ENCODE data around the gene LRRC8D. TPM values are rescaled to one million over a fixed set of nuclear protein-coding genes. Genes with fewer than 3 reads are reported as not detected.

LRRC8D gene
- total and polyA plus RNA-seq, 9 of the 15 experiments (the other 6 are each of a cell fraction or from before 2014, with no cell fraction given): 3.4 to 53.9 (median 15.9) TPM

DNA sequence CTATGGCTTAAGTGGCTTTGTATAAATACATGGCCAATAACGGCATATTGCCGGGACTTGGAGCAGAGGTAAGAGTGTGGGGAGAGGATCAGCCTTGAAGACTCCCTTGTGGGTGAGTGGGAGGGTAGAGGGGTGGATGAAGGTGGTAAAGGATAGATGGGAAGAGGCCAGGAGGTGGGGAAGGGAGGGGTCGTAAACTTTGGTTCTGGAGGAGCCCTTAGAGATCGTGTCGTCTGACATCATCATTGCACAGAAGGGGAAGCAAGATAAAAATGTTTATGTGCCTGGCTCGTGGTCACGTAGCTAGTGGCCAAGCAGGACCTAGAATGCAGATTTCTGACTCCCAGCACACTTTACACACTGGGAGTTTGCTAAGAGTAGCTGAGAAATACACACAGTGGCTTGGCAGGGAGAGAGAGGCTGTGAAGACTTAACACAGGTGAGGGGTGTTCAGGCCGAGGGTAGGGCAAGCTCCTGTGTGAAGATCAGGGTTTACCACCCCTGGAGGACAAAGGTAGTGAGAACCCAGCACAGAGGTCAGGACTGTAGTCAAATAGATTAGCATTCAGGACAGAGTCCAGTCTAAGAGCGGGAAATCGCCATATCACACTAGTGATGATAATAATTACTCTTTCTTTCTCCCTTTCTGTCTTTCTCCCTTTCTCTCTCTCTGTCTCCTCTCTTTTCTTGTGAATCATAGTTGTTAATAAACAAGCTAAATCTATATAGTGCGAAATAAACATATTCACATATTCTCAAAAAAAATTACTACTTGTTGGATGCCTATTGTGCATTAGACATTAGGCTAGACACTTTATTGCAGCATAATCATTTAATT lies 75.5 kb downstream of the LRRC8D start (continued):
- TF ChIP-seq, protein P1, sequence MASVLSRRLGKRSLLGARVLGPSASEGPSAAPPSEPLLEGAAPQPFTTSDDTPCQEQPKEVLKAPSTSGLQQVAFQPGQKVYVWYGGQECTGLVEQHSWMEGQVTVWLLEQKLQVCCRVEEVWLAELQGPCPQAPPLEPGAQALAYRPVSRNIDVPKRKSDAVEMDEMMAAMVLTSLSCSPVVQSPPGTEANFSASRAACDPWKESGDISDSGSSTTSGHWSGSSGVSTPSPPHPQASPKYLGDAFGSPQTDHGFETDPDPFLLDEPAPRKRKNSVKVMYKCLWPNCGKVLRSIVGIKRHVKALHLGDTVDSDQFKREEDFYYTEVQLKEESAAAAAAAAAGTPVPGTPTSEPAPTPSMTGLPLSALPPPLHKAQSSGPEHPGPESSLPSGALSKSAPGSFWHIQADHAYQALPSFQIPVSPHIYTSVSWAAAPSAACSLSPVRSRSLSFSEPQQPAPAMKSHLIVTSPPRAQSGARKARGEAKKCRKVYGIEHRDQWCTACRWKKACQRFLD (CRISPR knock-in tag; IDR thresholded peaks at IDR 0.05): no peak
- TF ChIP-seq SRSF7 (optimal IDR thresholded peaks at IDR 0.05; ENCODE audit: low read depth, low read length) (no peak), ZNF3 (CRISPR knock-in tag; IDR thresholded peaks at IDR 0.05) (no peak), SETDB1 (IDR thresholded peaks at IDR 0.05; ENCODE audit: low read length) (no peak), RBBP5 (IDR thresholded peaks at IDR 0.05; ENCODE audit: borderline replicate concordance, insufficient read depth, low read length, poor library complexity, severe bottlenecking) (peak; percentile 79), LEF1 (IDR thresholded peaks at IDR 0.05) (peak; percentile 93), CBX8 (IDR thresholded peaks at IDR 0.05; ENCODE audit: borderline replicate concordance, extremely low read depth, low read depth, low read length, poor library complexity, severe bottlenecking) (no peak), SMARCA5 (IDR thresholded peaks at IDR 0.05) (no peak), PHB2 (IDR thresholded peaks at IDR 0.05; ENCODE audit: low read depth) (peak; percentile 80), DMBX1 (CRISPR knock-in tag; IDR thresholded peaks at IDR 0.05; ENCODE audit: borderline replicate concordance) (peak; percentile 63; the same call in 1 of the 2 replicates), ZNF347 (CRISPR knock-in tag; IDR thresholded peaks at IDR 0.05; ENCODE audit: low read depth) (no peak), ZNF146 (CRISPR knock-in tag; IDR thresholded peaks at IDR 0.05; ENCODE audit: unreplicated experiment) (no peak), TARDBP (IDR thresholded peaks at IDR 0.05) (0 out of 2 replicates have a peak, but pooled peaks have one; percentile 76), SMARCE1 (IDR thresholded peaks at IDR 0.05) (peak; percentile 97), ZNF717 (CRISPR knock-in tag; IDR thresholded peaks at IDR 0.05) (peak; percentile 12; the same call in 1 of the 2 replicates), MAZ (CRISPR knock-in tag; conservative IDR thresholded peaks at IDR 0.05 in 1 of 2, IDR thresholded peaks at IDR 0.05 in 1 of 2) (peak; percentile 67 to 92), SRSF3 (IDR thresholded peaks at IDR 0.05; ENCODE audit: insufficient read depth, low read length) (no peak)
- TF ChIP-seq, protein P2, sequence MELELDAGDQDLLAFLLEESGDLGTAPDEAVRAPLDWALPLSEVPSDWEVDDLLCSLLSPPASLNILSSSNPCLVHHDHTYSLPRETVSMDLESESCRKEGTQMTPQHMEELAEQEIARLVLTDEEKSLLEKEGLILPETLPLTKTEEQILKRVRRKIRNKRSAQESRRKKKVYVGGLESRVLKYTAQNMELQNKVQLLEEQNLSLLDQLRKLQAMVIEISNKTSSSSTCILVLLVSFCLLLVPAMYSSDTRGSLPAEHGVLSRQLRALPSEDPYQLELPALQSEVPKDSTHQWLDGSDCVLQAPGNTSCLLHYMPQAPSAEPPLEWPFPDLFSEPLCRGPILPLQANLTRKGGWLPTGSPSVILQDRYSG (tag; conservative IDR thresholded peaks at IDR 0.05; ENCODE audit: low read depth): no peak
- TF ChIP-seq, protein P3, sequence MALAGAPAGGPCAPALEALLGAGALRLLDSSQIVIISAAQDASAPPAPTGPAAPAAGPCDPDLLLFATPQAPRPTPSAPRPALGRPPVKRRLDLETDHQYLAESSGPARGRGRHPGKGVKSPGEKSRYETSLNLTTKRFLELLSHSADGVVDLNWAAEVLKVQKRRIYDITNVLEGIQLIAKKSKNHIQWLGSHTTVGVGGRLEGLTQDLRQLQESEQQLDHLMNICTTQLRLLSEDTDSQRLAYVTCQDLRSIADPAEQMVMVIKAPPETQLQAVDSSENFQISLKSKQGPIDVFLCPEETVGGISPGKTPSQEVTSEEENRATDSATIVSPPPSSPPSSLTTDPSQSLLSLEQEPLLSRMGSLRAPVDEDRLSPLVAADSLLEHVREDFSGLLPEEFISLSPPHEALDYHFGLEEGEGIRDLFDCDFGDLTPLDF (CRISPR knock-in tag; IDR thresholded peaks at IDR 0.05): no peak
- TF ChIP-seq, protein P4, sequence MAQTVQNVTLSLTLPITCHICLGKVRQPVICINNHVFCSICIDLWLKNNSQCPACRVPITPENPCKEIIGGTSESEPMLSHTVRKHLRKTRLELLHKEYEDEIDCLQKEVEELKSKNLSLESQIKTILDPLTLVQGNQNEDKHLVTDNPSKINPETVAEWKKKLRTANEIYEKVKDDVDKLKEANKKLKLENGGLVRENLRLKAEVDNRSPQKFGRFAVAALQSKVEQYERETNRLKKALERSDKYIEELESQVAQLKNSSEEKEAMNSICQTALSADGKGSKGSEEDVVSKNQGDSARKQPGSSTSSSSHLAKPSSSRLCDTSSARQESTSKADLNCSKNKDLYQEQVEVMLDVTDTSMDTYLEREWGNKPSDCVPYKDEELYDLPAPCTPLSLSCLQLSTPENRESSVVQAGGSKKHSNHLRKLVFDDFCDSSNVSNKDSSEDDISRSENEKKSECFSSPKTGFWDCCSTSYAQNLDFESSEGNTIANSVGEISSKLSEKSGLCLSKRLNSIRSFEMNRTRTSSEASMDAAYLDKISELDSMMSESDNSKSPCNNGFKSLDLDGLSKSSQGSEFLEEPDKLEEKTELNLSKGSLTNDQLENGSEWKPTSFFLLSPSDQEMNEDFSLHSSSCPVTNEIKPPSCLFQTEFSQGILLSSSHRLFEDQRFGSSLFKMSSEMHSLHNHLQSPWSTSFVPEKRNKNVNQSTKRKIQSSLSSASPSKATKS (CRISPR knock-in tag; IDR thresholded peaks at IDR 0.05): no peak
